ENCODE results near the gene FIBCD1.

The FIBCD1 gene

DNA sequence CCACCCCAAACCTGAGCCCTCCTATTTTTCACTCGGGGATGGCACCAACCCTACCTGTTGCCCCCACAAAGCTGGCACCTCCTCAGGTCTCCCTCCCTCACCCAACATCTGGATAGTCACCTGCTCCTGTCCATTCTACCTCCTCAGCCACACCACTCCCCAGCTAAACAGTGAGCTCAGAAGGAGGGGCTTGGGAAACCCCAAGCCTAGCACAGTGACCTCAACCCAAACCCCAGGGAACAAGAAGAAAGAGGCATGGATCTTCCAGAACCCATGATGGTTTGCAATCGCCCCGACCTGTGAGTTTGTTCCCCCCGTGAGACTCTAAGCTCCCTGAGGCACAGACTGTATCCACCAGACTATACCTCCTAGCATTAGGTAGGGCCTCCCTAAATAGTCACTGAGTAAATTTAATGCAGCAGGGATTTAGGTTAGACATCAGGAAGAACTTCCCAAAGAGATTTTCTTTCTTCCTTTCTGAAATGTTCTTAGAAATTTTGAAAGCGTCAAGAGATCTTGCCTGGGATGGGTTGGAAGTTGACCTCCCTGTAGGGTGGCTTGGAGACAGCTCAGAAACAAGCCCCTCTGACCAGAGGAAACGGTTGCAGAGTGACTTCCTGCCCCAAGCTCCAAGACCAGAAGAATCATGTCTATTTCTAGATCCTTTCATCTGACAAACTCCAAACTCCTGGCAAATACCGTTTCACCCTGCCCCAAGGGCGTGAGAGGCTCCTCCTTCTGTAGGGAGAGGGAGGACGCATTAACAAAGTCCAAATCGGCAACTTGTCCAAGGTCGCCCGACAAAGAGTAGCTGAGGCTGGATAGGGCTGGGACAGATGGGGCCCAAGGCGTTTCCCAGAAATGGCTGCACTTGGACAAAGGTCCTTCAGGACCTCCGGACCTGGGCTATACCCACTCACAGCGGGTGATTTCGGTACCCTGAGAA, 4.1 kb downstream of the FIBCD1 start:
- DNase-seq: no peak

DNA sequence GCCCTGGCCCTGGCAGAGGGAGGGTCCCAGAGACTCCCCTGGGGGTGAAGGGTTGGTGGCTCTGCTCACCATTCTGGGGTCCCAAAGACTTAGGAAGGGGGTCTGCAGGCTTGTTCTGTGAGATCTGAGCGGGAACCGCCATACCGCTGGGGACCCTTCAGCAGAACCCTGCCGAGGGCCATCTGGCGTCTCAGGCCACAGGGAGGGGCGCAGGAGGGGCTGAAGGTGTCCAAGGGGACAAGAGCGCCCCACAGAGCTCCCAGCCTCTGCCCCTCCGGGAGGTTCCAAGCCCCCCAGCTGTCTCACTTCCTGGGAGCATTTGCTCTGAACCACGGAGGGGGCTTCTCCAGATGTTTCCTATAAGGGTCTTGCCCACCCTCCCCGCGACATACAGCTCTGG, 4.8 kb downstream of the FIBCD1 start:
- no peak for DNase-seq

DNA sequence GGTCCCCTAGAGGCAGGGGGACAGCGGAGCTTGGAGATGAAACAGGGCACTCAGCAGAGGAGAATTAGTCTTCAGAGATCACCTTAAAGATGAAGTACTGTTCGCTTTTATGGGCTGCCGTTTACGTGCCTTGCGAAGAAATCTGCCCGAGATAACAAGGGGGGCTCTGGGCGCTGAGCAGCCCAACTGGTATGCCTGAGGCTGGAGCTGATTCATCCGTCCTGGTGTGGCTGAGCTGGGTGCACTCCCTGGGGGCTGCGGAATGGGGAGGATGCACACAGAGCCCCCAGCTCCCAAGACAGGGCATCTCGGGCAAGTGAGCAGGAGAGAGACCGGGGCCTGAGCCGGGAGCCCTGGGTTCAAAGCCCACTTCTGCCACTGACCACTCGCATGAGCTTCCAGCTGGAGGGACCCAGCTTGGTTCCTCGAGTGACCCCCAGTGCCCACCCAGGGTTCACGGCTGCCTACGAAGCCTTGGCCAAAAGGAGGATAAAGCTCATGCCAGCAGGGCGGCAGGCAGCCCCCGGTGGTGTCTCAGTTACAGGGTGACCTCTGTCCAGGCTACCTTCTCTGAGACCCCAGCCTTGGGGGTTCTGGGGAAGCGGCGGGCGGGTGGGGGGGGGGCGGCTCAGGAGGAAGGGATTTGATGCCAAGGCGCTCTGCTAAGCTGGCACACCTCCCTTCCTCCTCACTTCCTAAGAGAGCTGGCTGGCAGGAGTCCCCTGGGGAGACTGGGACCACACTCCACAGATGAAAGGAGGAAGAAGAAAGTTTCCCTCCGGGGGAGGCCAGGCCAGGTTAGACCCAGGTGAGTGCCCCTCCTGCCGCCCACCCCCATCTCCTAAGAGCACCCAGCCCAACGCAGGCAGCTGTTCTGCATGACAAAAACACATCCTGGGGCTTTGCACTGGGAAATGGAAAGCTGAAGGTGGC, 5.7 kb downstream of the FIBCD1 start:
- DNase-seq: no peak

DNA sequence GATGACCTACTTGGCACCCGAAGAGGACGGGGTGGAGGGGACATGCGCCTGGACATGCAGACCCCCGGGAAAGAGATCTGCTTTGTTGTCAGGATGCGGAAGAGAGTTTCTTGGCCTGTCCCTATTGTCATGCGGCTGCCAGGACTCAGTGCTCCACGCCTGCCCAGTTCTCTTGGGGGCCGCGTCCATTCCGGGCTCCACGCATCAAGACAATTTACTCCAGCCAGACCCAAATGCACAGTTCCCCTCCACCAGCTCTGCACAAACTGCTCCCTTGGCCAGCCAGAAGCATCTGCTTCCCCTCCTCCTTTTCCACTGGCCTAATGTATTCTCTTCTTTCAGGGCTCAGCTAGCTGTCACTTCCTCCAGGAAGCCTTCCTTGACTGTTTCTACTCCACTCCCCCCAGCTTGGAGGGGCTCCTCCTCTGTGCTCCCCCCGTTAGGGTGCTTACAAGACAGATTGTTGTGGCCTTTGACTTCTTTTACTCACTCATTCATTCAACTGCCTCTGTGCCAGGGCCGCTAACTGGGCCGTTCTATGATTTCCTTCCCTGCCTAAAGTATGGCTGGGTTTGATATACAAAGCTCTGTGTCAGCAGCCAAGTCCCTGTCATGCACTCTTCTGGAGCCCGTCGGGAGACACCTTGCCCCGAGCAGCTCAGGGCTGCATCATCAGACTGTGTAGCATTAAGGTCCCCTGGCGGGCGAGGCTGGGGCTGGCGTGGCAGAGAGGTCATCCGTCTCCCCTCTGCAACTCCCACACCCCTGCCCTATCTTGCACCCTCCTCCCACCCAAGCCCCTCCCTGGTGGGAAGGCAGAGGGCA, 6.6 kb downstream of the FIBCD1 start:
- no peak for DNase-seq

DNA sequence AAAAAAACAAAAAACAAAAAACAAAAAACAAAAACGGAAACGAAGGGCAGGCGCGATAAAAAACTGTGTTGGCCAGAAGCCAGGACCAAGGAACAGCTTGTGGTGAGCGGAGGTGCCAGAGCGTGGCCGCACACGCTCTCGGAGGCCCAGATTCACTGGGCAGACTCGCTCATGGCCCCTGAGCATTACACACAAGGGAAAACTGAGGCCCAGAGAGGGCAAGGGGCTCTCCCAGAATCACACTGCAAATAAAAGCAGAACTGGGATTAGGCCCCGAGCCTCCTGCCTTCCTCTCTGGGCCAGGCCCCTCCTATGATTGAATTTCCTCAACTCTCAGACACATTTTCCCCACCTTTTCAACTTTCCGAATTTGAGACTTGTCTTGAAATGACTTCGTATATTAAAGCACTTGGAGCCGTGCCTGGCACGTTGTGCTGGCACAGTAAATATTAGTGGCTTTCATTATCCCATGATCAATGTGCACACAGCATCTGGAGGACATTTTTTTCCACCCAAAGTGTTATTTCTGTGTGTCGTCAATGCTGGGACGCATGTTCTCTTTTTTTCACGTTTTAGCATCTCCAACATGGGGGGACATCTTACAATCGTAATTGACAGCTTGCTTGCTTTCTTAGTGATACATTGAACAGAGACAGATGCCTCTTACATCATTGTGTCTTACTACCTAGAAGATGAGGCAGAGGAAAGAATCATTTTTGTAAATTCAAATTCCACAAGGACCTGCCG, 7.4 kb downstream of the FIBCD1 start:
- DNase-seq: no peak

DNA sequence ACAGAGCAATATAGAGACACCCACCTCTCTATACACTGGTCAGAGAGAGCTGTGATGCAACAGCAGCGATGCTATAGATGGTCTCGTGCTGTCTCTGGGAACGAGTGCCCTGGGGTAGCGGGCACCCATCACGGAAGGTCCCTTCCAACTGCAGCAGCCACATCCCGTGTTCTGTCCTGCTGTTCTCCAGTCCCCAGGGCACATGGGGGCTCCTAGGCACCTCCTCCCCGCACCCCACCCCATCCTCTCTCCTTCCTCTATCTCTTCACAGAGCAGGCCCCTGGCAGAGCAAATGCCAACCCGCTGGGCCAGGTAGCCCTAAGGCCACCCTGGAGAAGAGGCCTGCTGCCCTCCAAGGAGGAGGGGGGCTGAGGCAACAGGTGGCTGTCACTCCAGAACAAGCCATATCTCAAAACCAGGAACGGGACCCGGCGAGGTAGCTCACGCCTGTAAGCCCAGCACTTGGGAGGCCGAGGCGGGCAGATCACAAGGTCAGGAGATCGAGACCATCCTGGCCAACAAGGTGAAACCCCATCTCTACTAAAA, 8.2 kb downstream of the FIBCD1 start:
- DNase-seq: no peak

DNA sequence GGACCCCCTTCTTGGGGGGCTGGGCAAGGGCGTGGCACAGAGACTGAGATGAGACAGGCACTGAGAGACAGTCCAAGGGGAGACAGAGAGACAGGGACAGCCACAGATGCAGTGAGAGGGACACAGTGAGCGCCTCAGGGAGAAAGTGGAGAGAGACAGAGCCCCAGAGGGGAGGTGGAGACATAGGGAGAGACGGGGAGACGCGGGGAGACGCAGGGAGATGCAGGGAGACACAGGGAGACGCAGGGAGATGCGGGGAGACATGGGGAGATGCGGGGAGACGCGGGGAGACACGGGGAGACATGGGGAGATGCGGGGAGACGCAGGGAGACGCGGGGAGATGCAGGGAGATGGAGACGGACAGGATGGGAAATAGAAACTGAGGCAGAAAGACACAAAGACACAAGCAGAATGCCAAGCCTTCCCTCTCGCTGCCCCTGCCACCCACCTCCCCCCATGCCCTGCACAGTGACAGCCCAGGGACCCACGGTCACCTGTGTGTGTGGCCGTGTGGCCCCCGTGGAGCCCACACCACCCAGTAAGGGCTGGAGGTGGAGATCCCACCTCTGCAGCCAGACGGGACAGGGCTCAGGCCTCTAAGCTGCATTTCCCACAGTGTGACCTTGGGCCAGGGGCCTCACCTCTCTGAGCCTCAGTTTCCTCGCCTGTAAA, 8.8 kb downstream of the FIBCD1 start:
- DNase-seq: no peak

DNA sequence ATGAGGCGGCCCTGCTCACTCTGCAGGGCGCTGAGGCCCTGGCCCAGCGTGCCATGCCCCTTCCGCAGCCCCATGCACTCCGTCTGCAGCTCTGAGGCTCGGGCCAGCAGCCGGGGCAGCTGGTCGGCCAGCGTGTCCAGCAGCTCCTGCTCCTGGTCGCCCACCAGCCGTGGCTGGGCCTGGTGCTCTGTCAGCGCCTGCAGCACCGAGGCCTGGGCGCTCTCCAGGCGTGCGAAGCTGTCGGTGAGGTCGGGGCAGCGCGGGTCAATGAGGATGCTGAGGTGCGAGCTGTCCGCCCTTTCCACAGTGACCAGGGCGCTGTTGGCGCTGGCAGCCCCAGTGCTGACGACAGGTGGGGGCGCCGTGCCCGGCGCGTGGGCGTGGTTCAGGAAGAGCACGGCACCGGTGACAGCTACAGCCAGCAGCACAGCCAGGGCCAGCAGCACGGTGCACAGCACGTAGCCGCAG, 9.4 kb downstream of the FIBCD1 start:
- DNase-seq: no peak

DNA sequence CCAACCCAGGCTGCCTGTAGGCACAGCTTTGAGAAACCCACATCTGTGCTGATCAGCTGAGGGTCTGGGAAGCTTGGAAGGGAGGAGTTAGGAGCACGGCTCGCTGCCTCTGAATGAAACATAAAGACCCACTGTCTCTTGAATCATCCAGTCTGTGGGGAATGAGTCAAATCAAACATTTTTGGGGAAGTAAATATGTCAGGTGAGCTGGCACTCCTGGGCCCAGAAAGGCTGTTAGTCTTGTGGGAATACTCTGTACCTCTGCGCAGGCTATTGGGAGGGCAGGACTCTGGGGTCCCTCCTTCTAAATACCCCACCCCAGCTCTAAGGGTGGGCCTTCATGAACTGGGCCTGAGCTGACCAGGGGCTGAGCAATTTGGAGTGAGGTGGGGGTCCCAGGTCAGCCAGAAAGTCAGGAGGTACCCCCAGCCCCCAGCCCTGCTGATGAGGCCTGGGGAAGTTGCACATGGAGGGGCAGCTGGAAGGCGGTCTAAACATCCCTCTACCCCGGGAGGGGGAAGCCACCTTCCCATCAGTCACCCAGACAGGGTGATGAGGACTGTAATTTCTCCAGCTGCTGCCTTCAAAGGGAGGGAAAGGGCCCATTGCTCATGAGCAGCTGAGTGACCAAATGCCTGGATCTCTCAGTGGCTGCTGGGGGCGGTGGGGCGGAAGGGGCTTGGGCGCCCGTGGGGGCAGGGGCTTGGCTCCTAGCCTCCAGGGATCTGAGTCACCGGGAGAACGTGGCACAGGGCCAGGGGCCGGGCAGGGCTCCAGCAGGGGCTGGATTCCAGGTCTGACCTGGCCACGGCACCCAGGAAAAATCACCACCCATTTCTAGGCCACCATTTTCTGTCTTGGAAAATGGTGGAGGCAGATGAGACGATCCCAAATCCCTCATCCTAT, 10.8 kb downstream of the FIBCD1 start:
- no peak for DNase-seq

DNA sequence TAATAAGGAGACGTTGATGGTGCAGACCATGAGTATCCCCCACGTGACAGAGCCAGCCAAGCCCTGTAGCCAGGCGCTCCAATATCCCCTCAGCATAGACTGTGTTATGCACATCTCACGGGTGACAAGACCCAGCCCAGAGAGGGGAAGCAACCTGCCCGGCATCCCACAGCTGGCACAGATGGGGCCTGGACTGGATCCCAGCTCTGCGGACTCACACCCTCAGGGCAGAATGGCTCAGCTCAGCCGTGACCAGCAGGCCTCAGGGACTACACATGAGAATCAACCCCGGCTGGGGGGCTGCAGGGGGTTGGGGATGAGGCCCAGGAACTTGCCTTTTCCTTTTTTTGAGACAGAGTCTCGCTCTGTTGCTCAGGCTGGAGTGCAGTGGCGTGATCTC, 11.7 kb downstream of the FIBCD1 start:
- no peak for DNase-seq

DNA sequence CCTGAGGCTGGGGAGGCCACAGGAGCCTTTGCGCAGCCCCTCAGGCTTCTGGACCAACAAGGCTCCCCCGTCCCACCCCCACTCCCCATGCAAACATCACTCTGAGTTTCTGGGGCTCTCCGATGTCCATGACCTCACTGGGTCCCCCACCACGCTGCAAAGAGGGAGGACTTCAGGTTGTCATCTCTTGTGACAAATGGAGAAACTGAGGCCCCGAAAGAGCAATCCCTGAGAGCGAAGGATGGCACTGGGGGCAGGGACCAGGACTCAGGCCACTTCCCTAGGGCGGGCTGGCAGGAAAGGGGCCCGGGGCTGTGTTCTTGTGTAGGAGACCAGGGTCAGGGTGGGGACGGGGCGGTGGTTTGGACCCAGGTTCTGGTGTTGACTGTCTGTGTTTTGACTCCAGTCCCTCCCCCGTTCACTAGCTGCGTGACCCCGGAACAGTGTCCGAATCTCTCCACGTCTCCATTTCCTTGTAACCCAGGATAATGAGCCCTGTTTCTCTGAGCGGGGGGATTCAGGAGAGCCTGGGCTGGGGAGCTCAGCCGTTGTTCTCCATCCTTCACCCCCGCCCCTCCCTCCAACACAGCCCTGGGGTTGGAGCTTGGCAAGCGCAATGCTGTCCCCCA, 13.9 kb downstream of the FIBCD1 start:
- no peak for DNase-seq

DNA sequence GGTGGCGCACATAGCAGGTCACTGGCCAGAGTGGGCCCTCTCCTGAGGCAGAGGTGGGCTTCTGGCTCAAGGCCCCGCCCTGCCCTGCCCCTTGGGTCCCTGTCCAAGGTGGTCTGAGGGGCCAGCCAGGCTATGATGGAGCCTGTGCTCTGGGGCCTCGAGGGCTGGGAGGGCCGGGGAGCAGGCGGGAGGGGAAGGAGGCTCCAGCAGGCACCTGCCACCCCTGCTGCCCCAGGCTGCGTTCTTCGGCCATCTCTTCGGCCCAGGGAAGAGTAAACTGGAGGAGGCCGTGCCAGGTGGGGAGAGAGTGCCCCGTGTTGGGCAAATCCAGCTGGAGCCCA, 14.6 kb downstream of the FIBCD1 start:
- no peak for DNase-seq

DNA sequence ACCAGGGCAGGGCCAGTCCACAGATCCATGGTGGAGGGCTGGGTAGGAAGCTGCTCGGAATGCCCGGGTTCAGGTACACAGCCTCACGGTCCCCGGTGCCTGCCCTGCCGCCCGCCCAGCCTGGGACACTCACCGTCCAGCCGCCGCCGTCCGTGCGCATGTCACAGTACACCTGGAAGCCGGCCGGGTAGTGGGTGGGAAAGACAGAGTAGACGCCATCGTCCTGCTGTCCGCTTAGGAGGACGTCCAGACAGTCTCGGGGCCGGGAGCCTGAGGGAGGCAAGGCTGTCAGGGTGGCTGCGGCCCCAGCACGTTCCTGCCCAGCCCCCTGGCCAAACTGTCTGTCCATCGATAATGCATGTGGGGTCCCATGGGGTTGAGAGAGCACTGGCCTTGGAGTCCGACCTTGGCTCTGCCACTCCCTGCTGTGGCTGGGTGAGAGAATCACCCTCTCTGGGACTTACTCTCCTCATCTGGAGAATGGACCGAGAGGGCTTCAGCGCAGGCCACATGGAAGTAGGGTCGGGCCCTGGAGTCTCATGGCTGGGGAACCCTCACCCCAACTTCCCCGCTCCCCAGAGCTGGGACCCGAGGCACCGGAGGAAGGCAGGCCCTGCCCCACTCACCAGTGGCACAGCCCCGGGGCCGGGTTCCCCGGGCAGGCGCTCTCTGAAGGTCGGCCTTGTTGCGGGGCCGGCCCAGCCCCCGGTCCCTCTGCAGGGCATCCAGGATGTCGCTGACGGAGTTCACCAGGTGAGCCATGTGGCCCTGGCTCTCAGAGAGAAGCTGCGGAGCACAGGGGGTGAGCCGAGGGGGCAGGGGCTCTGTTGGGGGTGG, 15.2 kb downstream of the FIBCD1 start:
- DNase-seq: no peak

DNA sequence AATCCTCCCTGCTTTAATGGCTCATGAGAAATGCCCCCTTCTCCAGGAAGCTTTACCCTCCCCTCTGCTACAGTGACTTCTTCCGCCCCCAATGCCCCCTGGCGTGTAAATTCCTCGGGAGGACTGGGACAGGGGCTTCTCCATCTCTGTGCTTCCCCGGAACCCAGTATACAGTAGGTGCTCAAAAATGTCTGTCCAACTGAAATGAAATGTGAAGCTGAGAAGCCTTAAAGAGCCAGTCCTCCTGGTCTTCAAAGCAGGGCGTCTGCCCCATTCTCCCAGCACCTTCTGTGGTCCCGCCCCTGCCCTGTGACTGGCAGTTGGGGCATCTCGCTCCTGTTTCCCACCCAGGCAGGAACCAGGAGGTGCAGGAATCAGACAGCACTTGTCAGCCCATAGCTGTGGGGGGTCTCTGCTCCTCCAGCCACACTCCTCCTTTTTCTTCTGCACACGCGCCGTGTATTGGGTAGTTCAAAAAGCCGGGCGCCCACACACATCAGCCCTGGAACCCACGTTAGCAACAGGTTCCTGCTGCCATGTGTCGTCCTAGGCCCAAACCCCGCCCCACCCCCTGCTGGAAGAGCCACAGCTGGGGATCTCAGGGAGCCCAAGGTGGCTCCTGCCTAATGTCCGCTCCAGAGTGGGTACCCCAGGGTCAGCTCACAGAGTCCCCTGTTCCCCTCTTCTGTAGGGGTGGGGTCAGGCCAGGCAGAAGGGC, 16.0 kb downstream of the FIBCD1 start:
- no peak for DNase-seq

DNA sequence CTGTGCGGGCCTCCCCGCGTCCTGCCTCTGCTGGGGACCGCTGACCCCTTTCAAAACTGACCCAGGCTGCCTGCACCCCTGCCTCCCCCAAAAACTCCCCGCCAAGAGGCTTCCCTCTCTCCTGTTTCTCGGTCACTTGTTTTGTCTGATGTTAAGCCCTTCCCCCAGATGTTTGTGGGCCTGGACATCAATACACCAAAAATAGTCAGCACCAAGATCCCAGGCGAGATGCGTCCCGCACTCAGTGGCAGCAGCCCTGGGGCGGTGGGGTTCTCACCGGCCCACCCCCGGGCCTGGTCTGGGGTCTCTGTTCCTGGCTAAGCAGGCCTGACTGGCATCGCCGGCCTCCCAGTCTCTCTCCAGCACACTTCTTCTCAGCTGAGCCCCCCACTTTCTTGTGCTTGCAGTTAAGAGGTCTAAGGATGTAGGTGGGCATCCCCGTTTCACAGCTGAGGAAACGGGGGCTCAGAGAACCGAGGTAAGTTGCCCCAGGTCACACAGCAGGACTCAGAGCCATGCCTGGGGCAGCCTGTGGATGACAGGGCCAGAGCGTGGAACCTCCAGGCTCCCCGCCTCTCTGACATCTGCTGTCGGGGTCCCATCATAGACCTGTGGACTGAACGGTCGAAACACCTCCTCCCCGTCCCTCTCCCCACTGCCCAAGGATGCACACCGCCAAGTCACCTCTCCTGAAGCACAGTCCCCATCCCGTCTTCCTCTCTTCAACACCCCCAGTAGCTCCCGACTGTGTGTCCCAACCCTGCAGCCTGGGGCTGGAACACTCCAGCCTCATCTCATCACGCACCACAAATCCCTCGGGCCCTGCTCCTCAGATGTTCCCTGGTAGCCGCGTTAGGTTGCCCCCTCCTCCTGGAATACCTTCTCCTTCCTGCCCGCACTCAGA, 16.8 kb downstream of the FIBCD1 start:
- DNase-seq: no peak

DNA sequence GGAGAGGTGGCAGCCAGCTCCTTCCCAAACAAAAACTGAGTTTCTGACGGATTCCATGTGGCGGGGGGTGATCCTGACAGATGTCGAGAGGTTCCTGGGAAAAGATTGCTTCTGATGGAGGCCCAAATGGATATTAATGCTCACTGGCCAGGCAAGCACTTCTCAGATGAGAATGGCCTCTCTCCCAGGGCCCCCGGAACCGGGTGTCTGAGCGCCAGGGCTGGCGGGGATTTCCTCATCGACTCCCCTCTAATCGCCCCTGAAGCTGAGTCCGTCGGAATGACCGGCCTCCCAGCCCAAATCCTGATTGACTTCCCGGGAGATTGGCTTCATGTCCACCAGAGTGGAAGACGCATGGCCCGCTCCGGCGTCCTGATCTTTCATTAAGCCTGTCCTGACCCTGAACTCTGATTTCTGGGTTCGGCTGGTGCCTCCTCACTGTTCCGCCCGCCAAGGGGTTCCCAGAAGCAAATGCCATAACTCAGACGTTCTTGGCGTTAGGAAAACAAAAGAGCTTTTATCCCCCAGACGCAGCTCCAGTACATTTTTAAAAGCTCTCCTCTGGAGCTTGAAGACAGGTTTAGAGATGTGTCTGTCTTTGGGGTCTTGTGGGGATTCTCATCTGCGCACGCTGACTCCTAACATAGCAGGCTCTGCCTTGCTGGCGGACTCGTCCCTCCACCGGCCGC, 17.6 kb downstream of the FIBCD1 start:
- no peak for DNase-seq
